Smooth muscle cell (in vitro differentiated cells): ENCODE results near the gene CEP57L1. TPM values are rescaled to one million over a fixed set of nuclear protein-coding genes. Genes with fewer than 3 reads are reported as not detected.

Source experiments
- DNase-seq: peaks from one replicate; lab custom pipeline; 2025; ENCODE audit not compliant: unreplicated experiment; lab: John Stamatoyannopoulos, UW
- H2AFZ ChIP-seq: fragments of 200-600 bp; sonication (generic); 2 replicates; pipeline ENCODE4 v1.6.0; 2016; ENCODE audit warnings: antibody characterized with exemption, low read depth, mild to moderate bottlenecking
- H3F3A ChIP-seq: fragments of 200-600 bp; sonication (generic); 2 replicates; pipeline ENCODE4 v1.6.0; 2017; ENCODE audit warnings: antibody characterized with exemption, low read depth
- H3K27ac ChIP-seq: fragments of 200-600 bp; sonication (generic); 2 replicates; pipeline ENCODE4 v1.5.1; 2016; ENCODE audit warnings: low read depth, mild to moderate bottlenecking
- H3K27me3 ChIP-seq: fragments of 200-600 bp; sonication (generic); 2 replicates; pipeline ENCODE4 v1.6.1; 2016; ENCODE audit warnings: low read depth, mild to moderate bottlenecking
- H3K36me3 ChIP-seq: fragments of 200-600 bp; sonication (generic); 2 replicates; pipeline ENCODE4 v1.5.1; 2016; ENCODE audit warnings: low read depth
- H3K4me1 ChIP-seq: fragments of 200-600 bp; sonication (generic); 2 replicates; pipeline ENCODE4 v1.5.1; 2016; ENCODE audit warnings: low read depth
- H3K4me2 ChIP-seq: fragments of 200-600 bp; sonication (generic); 2 replicates; pipeline ENCODE4 v1.6.0; 2016; ENCODE audit warnings: mild to moderate bottlenecking
- H3K4me3 ChIP-seq: fragments of 200-600 bp; sonication (generic); 2 replicates; pipeline ENCODE4 v1.5.1; 2016; ENCODE audit warnings: mild to moderate bottlenecking
- H3K79me2 ChIP-seq: fragments of 200-600 bp; sonication (generic); 2 replicates; pipeline ENCODE4 v1.6.0; 2016; ENCODE audit warnings: low read depth, mild to moderate bottlenecking
- H3K9ac ChIP-seq: fragments of 200-600 bp; sonication (generic); 2 replicates; pipeline ENCODE4 v1.6.0; 2016; ENCODE audit warnings: low read depth
- H3K9me3 ChIP-seq: fragments of 200-600 bp; sonication (generic); replicated peaks from 2 replicates; pipeline ENCODE4 v1.5.1; 2016; ENCODE audit warnings: low read depth
- H4K20me1 ChIP-seq: fragments of 200-600 bp; sonication (generic); 2 replicates; pipeline ENCODE4 v1.6.0; 2016; ENCODE audit warnings: low read depth
- CTCF ChIP-seq: fragments of 200-600 bp; sonication (generic); IDR thresholded peaks from 2 replicates; pipeline ENCODE4 v1.5.1; 2017; ENCODE audit warnings: borderline replicate concordance, mild to moderate bottlenecking, antibody characterized with exemption; ENCODE audit not compliant: insufficient read depth, poor library complexity, severe bottlenecking
- WGBS: methylation state at CpG from one replicate; pipeline ENCODE4 v1.1.7; 2016; ENCODE audit warnings: low lambda C conversion rate; 5-methylcytosine and 5-hydroxymethylcytosine counted together
- polyA plus RNA-seq: library from polyadenylated mRNA; unstranded; fragments of >200 nt; fragmentation: Nextera tagmentation; extraction: Ambion mirVana; gene quantifications from 2 replicates; pipeline ENCODE4 v1.2.1, GENCODE V29; 2016
- total RNA-seq: library from RNA; depleted of rRNA; stranded (reverse); fragments of >200 nt; gene quantifications from 2 replicates; pipeline ENCODE4 v1.2.3, GENCODE V29; 2014

The CEP57L1 gene
- total RNA-seq (35.7 and 36.8 TPM in 2 replicates), polyA plus RNA-seq (24.0 and 24.7 TPM in 2 replicates)

- Histone ChIP-seq H3K4me1 (peaks cover 29% of the 10 kb centered on the region), H4K20me1 (peaks cover 19% of the 10 kb centered on the region), H3K27me3 (no peaks in the 10 kb centered on the region), H2AFZ (peak within 1 kb of the TSS; percentile 81), H3F3A (no peaks in the 10 kb centered on the region), H3K36me3 (no peaks in the 10 kb centered on the region), H3K4me2 (peak within 1 kb of the TSS; percentile 99), H3K9ac (peak within 1 kb of the TSS; percentile 88), H3K4me3 (peak within 1 kb of the TSS; percentile 77), H3K79me2 (peaks cover 77% of the 10 kb centered on the region), H3K27ac (peak within 1 kb of the TSS; percentile 95), H3K9me3 (no peaks in the 10 kb centered on the region)
- no peak for TF ChIP-seq CTCF
- peak; percentile 97 for DNase-seq
- WGBS = under 1% methylated on average over 47 of the region's 49 CpGs
Observed at GRCh38 chr6:109095036-109095834, at the start of gene CEP57L1. CEP57L1 (plus strand) TSS chr6:109095507; CDS start chr6:109145222, 49,715 bp downstream.

- Histone ChIP-seq H3K79me2 (peaks cover under 1% of the 10 kb centered on the region), H3K27ac (no peak overlapping the region), H3F3A (no peaks in the 10 kb centered on the region), H3K4me2 (no peak overlapping the region), H3K4me3 (no peak overlapping the region), H4K20me1 (no peaks in the 10 kb centered on the region), H2AFZ (no peak overlapping the region), H3K36me3 (no peaks in the 10 kb centered on the region), H3K27me3 (no peaks in the 10 kb centered on the region), H3K9ac (no peak overlapping the region), H3K9me3 (no peaks in the 10 kb centered on the region), H3K4me1 (peaks cover 7% of the 10 kb centered on the region)
- no peak for TF ChIP-seq CTCF
- DNase-seq = no peak
- WGBS = 62% methylated on average over 1 of the region's 1 CpG
Observed at GRCh38 chr6:109048176-109048575, 47.1 kb upstream of the CEP57L1 start.

- Histone ChIP-seq H3F3A (no peaks in the 10 kb centered on the region), H3K4me3 (no peak overlapping the region), H4K20me1 (no peaks in the 10 kb centered on the region), H3K36me3 (no peaks in the 10 kb centered on the region), H3K4me2 (no peak overlapping the region), H3K4me1 (peaks cover 13% of the 10 kb centered on the region), H3K27me3 (no peaks in the 10 kb centered on the region), H3K27ac (no peak overlapping the region), H3K9ac (no peak overlapping the region), H2AFZ (no peak overlapping the region), H3K9me3 (no peaks in the 10 kb centered on the region), H3K79me2 (no peaks in the 10 kb centered on the region)
- no peak for TF ChIP-seq CTCF
- DNase-seq = no peak
- 87% methylated on average over 3 of the region's 3 CpGs for WGBS
Observed at GRCh38 chr6:109048670-109049415, 46.5 kb upstream of the CEP57L1 start.
